Right ventricle myocardium superior (tissue), 1 donor: ENCODE data around the gene CSHL1. TPM values are rescaled to one million over a fixed set of nuclear protein-coding genes. Genes with fewer than 3 reads are reported as not detected.
"Not testable (repeated sequence)": the region's sequence is repeated elsewhere in the genome, so short reads cannot be mapped to it uniquely, and the experiment has no call there.

ENCODE experiments used
- ATAC-seq: fragments of 200-7000 bp; cut with Tn5 transposase; one replicate; pipeline ENCODE4 v1.9.1; 2020; ENCODE audit warnings: mild to moderate bottlenecking; ENCODE audit not compliant: poor library complexity
- DNase-seq: peaks from one replicate; pipeline ENCODE4 v3.0.0-alpha.2; 2020
- intact Hi-C: fragments of 100-400 bp; cut with DNase I; formaldehyde crosslinking; loops from one replicate; pipeline ENCODE4 v1.11.2; 2022
- total RNA-seq: library from RNA; stranded (reverse); fragmentation: NEBNext Ultra II Directional; extraction: Animal tissue kit (Norgen Biotek cat#: 25700); gene quantifications from one replicate; pipeline ENCODE4 v1.2.1, GENCODE V29; 2021
- donor health status: DM: no; HTN: yes; CAD: no; lungs with severe emphysema.

Gene CSHL1
- total RNA-seq, 1 donor from 2014 or later: not detected

DNA sequence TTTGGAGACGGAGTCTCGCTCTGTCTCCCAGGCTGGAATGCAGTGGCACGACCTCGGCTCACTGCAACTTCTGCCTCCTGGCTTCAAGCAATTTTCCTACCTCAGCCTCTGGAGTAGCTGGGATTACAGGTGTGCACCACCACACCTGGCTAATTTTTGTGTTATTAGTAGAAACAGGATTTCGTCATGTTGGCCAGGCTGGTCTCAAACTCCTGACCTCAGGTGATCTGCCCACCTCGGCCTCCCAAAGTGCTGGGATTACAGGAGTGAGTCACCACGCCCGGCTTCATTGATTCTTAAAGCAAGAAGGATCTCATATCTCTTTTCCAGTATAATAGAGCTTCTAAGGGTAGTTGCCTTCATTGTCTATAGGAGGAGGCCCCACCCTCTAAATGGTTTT lies 6.3 kb downstream of the CSHL1 start:
- intact Hi-C loops, ATAC-seq, DNase-seq: not testable (repeated sequence)

DNA sequence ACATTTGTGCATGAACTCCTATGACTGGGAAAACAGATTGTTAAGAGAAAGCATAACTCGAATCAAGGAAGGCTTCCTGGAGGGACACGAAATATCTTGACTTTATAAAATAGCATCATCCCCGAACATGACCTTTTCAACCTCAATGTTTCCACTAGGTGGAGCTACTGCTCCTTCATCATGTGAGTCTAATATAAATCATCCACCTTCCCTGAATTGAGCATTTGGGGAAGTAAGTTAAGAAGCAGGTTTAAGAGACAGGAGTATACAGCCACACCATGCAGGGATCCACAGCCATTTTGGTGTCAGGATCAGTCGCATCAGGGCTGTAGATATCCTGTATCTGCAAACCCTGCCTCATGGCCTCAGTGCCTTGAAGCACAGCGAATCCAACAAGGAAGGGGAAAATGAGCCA lies 7.3 kb downstream of the CSHL1 start:
- DNase-seq, ATAC-seq, intact Hi-C loops: not testable (repeated sequence)

DNA sequence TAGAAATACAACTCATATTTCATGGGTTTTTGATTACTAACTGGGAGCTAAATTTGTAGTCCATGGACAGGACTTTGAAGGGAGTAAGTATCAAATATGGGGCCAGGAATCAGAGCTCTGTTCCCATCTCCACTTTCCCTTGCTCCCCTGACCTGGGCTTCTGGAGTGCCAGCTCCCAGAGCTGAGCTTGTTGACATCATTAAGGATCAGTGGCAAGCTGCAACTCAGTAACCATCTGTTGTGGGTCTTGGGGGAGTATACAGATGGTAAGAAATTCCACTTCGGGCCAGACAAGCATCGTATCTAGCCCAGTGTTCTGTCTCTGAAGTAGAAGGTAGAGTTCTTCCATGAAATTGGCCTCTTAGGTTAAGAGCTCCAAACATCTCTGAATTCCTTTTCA lies 9.1 kb downstream of the CSHL1 start:
- intact Hi-C loops: not testable (repeated sequence)

DNA sequence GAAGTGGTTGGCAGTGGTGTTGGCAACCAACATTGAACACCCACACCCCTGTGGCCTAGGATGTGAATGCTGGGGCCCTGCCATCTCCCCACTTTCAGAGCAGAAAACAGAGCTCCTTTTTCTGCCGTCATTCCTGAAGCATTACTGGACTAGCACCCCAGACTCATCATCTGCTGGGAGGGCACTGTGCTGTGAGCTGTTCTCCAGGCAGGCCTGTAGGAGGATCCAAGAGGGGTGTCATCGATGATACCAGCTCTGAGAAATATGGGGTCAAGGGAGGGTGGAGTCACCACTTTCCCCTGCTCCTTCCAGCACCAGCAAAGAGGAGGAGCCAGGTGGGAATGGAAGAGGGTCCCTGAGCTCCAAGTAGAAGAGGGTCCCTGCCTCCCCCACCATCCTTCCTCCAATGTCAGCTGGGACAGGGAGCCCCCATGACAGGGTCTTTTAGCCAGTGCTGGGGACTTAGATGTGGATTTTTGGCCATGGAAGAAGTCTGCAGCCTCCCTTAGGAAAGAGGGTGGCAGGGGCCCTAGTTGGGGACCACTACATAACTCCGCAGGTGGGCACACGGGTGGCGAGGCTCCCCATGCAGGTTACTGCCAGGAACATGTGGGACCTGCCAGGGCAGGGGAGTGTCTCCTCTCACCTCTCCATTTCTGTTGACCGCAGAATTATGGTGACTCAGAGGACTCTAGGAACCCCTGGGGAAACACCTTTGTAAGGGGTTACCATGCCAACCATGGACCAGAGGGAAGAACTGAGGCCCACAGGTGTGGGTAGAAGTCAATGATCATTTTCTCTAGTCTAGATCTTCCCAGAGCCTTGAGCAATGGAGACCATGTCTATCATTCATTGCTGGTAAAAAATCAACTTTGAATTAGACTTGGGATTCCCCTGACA lies 11.9 kb downstream of the CSHL1 start:
- intact Hi-C loops, DNase-seq, ATAC-seq: not testable (repeated sequence)

More for the DNA sequence above, 9.1 kb downstream of the CSHL1 start:
- ATAC-seq, DNase-seq: not testable (repeated sequence)

DNA sequence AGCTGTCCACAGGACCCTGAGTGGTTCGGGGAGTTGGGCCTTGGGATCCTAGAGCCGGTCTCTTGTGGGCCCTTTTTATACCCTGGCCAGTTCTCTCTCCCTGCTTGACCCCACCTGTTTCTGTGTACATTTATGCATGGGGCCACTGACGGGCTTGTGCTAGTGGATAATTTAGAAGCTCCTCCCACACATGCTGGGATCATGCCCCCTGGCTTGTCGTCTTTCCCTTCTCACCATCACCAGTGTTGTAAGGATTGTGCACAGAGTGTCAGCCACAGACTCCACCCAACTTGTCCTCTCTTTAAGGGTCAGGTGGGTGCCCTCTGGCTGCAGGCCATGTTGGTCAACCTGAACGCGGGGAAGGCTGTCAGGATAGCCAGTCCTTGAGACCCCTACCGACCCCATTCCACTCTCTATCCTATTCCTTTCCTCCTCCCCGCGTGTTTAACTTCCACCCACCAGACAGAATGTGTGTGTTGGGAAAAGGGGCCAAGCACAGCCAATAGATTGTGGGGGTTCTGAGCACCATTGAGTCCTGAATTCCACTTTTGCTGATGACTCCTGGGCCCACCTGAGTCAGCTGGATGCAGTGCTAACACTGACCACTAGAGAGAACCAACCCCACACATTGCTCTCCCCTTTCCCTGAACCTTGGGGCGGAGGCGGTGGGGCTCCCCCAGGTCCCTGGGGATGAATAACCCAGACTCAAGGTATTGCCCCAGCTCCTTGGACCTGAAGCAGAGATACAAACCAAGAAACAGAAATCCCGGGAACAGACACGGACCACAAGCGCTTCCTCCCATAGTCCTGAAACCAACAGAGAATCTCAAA lies 14.3 kb downstream of the CSHL1 start, which contains the start of gene CSH1:
CSH1 (minus strand) TSS at position 51 of the 831 bp plus-strand sequence. CDS start 63 bp downstream, outside the sequence.
- intact Hi-C loops, ATAC-seq: not testable (repeated sequence)

DNA sequence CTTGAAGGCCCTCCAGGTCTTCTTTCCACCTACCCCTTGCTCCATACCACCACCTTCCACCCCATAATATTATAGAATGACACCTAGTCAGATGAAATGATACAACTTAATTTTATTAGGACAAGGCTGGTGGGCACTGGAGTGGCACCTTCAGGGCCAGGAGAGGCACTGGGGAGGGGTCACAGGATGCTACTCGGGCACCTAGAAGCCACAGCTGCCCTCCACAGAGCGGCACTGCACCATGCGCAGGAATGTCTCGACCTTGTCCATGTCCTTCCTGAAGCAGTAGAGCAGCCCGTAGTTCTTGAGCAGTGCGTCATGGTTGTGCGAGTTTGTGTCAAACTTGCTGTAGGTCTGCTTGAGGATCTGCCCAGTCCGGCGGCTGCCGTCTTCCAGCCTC lies 16.2 kb downstream of the CSHL1 start:
- ATAC-seq, DNase-seq, intact Hi-C loops: not testable (repeated sequence)

More for the DNA sequence above, 14.3 kb downstream of the CSHL1 start, which contains the start of gene CSH1:
- DNase-seq: not testable (repeated sequence)

DNA sequence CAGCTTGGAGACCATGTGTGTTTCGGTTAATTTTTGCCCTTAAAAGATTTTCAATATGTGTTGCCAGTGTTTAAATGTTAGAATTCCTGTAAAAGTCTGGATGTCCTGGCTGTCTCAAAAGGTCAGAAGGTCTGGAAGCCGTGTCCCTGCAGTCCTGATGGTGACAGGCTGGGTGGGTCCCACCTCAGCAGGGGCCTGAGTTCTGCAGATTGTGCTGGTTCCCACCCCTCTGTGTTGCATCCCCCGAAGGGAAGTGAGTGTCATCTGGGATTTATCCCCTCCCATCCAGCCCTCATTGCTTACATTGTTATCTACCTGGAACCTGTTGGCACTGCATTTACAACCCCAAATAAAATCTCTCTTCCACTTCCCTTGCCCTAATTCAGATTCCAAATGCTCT lies 17.0 kb downstream of the CSHL1 start:
- DNase-seq, intact Hi-C loops, ATAC-seq: not testable (repeated sequence)

DNA sequence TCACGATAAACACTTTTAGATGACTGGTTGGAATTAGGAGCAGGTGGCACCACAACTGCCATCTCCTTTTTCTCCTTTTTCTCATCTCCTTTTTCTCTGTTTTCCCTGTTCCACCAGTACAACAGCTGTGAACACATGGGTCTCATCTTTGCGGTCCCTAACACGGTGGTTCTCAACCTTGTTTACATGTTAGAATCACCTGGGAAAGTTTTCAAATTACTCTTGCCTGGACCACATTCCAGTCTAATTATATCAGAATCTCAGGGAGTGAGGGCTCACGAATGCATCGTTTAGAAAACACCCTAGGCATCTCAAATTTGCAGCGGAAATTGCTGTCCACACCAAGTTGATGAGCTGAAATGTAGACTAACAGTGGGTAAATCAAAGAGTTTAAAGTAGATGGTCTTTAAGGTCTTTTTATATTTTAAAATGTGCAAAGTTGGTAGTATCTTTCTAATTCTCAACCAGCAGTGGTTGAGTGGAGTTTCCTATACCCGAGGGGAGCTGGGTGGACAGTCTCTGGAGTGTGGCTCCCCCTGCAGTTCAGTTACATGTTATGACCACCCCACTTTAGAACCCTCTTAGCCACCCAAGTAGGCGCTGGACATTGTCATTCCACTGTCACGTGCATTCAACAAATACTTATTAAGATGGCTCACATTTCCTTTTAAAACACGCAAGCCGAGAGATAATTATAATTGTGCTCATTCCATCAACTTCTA lies 18.6 kb downstream of the CSHL1 start:
- intact Hi-C loops, ATAC-seq: not testable (repeated sequence)

DNA sequence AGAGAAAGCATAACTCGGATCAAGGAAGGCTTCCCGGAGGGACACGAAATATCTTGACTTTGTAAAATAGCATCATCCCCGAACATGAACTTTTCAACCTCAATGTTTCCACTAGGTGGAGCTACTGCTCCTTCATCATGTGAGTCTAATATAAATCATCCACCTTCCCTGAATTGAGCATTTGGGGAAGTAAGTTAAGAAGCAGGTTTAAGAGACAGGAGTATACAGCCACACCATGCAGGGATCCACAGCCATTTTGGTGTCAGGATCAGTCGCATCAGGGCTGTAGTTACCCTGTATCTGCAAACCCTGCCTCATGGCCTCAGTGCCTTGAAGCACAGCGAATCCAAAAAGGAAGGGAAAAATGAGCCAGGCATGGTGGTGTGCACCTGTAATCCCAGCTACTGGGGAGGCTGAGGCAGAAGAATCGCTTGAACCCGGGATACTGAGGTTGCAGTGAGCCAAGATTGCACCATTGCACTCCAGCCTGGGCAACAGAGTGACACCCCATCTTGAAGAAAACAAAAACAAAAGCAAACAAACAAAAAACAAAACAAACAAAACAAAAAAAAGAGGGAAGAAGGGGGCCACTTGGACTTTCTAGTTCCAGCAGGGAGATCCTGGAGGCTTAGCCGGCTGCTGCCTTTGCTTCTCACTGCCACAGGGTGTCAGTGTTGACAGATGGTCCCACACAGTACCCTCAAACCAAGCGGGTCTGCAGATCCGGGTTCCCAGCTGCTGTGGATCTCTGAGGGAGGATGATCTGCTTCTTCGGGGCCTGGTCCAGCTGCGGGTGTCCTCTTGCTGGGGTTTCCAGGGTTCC lies 21.8 kb downstream of the CSHL1 start:
- DNase-seq, intact Hi-C loops: not testable (repeated sequence)

More for the DNA sequence above, 18.6 kb downstream of the CSHL1 start:
- not testable (repeated sequence) for DNase-seq

DNA sequence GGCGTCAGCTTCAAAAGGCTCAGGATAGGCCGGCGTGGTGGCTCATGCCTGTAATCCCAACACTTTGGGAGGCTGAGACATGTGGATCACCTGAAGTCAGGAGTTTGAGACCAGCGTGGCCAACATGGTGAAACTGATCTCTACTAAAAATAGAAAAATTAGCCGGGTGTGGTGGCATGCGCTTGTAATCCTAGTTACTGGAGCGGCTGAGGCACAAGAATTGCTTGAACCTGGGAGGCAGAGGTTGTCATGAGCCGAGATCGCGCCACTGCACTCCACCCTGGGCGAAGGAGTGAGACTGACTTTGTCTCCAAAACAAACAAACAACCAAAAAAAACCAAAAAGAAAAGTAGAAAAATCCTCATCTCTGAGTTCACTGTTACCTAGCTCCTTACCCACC lies 25.9 kb downstream of the CSHL1 start:
- DNase-seq, ATAC-seq, intact Hi-C loops: not testable (repeated sequence)

More for the DNA sequence above, 21.8 kb downstream of the CSHL1 start:
- ATAC-seq: peak; percentile 82

DNA sequence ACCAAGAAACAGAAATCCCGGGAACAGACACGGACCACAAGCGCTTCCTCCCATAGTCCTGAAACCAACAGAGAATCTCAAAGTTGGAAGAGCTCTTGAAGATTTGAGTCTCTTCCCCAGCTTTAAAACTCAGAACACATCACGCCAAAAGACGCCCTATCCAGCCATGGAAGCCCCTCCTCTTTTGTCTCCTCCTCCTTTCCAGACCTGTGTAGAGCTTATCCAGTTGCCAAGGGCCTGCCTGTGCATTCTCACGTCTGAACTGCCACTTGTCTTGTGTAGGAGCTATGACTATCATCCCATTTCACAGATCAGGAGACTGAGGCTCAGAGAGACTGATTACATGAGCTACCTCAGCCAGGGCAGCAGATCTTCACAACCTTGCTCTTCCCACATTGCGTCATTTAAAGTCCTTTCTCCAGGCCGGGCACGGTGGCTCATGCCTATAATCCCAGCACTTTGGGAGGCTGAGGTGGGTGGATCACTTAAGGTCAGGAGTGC lies 28.4 kb downstream of the CSHL1 start:
- ATAC-seq, intact Hi-C loops, DNase-seq: not testable (repeated sequence)

DNA sequence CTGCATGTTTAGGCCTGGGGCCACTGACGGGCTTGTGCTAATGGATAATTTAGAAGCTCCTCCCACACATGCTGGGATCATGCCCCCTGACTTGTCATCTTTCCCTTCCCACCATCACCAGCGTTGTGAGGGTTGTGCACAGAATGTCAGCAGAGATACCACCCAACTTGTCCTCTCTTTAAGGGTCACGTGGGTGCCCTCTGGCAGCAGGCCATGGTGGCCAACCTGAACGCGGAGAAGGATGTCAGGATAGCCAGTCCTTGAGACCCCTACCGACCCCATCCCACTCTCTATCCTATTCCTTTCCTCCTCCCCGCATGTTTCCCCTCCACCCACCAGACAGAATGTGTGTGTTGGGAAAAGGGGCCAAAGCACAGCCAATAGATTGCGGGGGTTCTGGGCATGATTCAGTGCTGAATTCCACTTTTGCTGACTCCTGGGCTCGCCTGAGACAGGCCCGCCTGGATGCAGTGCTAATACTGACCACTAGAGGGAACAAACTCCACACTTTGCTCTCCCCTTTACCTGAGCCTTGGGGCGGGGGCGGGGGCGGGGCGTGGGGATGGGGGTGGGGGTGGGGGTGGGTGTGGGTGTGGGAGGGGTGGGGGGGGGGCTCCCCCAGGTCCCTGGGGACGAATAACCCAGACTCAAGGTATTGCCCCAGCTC lies 29.0 kb downstream of the CSHL1 start, which contains the start of gene GH2:
GH2 (minus strand) TSS at position 10 of the 667 bp plus-strand sequence. CDS start 143 bp downstream, outside the sequence.
- DNase-seq (no peak), ATAC-seq (peak; percentile 72)
- intact Hi-C loops: no loop called here

DNA sequence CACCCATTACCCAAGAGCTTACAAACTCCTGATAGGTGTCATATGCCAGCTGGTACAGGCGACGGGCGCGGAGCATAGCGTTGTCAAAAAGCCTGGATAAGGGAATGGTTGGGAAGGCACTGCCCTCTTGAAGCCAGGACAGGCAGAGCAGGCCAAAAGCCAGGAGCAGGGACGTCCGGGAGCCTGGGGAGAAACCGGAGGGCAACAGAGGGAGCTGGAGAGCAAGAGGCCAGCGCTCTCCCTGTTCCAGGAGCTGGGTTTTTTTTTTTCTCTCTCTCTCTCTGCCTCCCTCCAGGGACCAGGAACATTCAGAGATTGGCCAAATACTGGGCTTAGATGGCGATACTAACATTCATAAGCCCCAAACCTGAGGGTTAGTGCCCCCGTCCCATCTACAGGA lies 29.7 kb downstream of the CSHL1 start:
- peak; percentile 46 for DNase-seq
- intact Hi-C loops: not testable (repeated sequence)
- peak; percentile 72 for ATAC-seq

DNA sequence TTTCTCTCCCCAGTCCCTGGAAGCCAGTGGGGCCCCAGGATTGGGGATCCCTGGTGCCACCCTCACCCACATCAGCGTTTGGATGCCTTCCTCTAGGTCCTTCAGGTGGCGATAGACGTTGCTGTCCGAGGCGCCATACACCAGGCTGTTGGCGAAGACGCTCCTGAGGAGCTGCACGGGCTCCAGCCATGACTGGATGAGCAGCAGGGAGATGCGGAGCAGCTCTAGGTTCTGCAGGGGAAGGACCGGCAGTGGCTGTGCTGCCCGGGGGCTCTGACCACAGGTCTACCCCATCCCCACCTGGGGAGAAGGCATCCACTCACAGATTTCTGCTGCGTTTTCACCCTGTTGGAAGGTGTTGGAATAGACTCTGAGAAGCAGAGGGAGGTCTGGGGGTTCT lies 30.4 kb downstream of the CSHL1 start:
- ATAC-seq (no peak), DNase-seq (no peak)
- intact Hi-C loops: no loop called here

DNA sequence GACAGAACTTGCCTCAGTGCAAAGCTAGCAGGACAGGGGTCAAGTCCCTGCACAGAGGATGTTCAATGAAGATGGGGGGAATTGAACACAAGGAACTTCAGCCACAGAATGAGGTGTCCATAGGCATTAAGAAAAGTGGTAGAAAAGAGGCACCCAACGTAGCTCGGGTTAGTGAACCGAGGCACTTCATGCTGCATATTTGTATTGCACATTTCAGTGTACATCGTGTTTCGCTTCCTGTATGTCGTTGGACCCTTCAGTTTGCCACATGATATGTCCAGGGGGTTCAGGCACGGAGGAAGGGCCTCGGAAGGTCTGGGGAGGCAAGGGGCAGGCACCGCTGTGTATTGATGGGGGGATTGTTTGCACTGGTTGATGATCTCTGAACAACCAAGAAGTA lies 32.6 kb downstream of the CSHL1 start:
- DNase-seq, intact Hi-C loops, ATAC-seq: not testable (repeated sequence)

DNA sequence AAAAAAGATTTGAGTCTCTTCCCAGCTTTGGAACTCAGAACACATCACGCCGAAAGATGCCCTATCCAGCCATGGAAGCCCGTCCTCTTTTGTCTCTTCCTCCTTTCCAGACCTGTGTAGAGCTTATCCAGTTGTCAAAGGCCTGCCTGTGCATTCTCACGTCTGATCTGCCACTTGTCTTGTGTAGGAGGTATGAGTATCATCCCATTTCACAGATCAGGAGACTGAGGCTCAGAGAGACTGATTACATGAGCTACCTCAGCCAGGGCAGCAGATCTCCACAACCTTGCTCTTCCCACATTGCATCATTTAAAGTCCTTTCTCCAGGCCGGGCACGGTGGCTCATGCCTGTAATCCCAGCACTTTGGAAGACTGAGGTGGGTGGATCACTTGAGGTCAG lies 36.4 kb downstream of the CSHL1 start:
- ATAC-seq, DNase-seq, intact Hi-C loops: not testable (repeated sequence)
